ENCODE results near the gene SFRP5.

SFRP5 gene

GRCh38 chr10:97766106-97766810 lies 5.5 kb downstream of the SFRP5 start:
- DNase-seq (ENCODE audit: low read depth), result no peak
- H3K4me3 ChIP-seq (ENCODE audit: control insufficient read depth, low read depth, low read length), result no peak overlapping the region
- no peak for TF ChIP-seq CTCF (IDR thresholded peaks at IDR 0.05; ENCODE audit: control insufficient read depth, insufficient read depth, low read depth, low read length, missing control alignments)

- DNase-seq (ENCODE audit: low read depth), result no peak
- H3K4me3 ChIP-seq (ENCODE audit: control insufficient read depth, low read depth, low read length), result no peak overlapping the region
- no peak for TF ChIP-seq CTCF (IDR thresholded peaks at IDR 0.05; ENCODE audit: control insufficient read depth, insufficient read depth, low read depth, low read length, missing control alignments)
Observed at GRCh38 chr10:97765201-97765600, 6.6 kb downstream of the SFRP5 start.

- no peak for TF ChIP-seq CTCF (IDR thresholded peaks at IDR 0.05; ENCODE audit: control insufficient read depth, insufficient read depth, low read depth, low read length, missing control alignments)
- no peak for DNase-seq (ENCODE audit: low read depth)
- no peak overlapping the region for H3K4me3 ChIP-seq (ENCODE audit: control insufficient read depth, low read depth, low read length)
Observed at GRCh38 chr10:97764519-97764931, 7.3 kb downstream of the SFRP5 start.

- DNase-seq (ENCODE audit: low read depth), result no peak
- no peak overlapping the region for H3K4me3 ChIP-seq (ENCODE audit: control insufficient read depth, low read depth, low read length)
- TF ChIP-seq CTCF (IDR thresholded peaks at IDR 0.05; ENCODE audit: control insufficient read depth, insufficient read depth, low read depth, low read length, missing control alignments), result no peak
Observed at GRCh38 chr10:97763947-97764346, 7.9 kb downstream of the SFRP5 start.

- no peak for TF ChIP-seq CTCF (IDR thresholded peaks at IDR 0.05; ENCODE audit: control insufficient read depth, insufficient read depth, low read depth, low read length, missing control alignments)
- no peak overlapping the region for H3K4me3 ChIP-seq (ENCODE audit: control insufficient read depth, low read depth, low read length)
- no peak for DNase-seq (ENCODE audit: low read depth)
Observed at GRCh38 chr10:97763411-97763810, 8.4 kb downstream of the SFRP5 start.

GRCh38 chr10:97762816-97763215 lies 9.0 kb downstream of the SFRP5 start:
- TF ChIP-seq CTCF (IDR thresholded peaks at IDR 0.05; ENCODE audit: control insufficient read depth, insufficient read depth, low read depth, low read length, missing control alignments), result no peak
- no peak for DNase-seq (ENCODE audit: low read depth)

More at GRCh38 chr10:97762816-97763215, 9.0 kb downstream of the SFRP5 start:
- H3K4me3 ChIP-seq (ENCODE audit: control insufficient read depth, low read depth, low read length), result no peak overlapping the region
